Mammary epithelial cell (primary cell): Measurements from ENCODE around the gene NAA40.

Experiments
- EZH2 ChIP-seq: IDR thresholded peaks from 2 replicates; pipeline ENCODE4 v1.6.1; 2012; ENCODE audit warnings: low read length, inconsistent platforms, borderline replicate concordance
- TF ChIP-seq, protein P1 (sequence below), 2 donors: IDR thresholded peaks in 1 of 2; conservative IDR thresholded peaks in 1 of 2; 2 replicates each; pipeline ENCODE4 v1.5.1; 2011 to 2012; ENCODE audit warnings: inconsistent platforms in 2 of 2, low read length in 2 of 2, mild to moderate bottlenecking in 2 of 2, control low read depth in 1 of 2, low read depth in 1 of 2; ENCODE audit not compliant: insufficient read depth in 1 of 2; ENCODE audit errors: extremely low read depth in 1 of 2

DNA sequence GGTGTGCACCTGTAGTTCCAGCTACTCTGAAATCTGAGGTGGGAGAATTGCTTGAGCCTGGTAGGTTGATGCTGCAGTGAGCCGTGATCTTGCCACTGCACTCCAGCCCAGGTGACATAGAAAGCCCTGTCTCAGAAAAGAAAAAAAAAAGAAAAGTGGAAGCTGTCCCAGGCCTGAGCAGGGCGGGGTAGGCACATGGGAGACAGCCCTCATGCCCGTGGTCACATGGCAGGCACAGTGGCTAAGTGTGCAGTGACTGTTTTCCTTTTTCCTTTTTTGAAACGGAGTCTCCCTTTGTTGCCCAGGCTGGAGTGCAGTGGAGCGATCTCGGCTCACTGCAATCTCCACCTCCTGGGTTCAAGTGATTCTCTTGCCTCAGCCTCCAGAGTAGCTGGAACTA is 55.2 kb downstream of the NAA40 start:
- TF ChIP-seq, protein P1, sequence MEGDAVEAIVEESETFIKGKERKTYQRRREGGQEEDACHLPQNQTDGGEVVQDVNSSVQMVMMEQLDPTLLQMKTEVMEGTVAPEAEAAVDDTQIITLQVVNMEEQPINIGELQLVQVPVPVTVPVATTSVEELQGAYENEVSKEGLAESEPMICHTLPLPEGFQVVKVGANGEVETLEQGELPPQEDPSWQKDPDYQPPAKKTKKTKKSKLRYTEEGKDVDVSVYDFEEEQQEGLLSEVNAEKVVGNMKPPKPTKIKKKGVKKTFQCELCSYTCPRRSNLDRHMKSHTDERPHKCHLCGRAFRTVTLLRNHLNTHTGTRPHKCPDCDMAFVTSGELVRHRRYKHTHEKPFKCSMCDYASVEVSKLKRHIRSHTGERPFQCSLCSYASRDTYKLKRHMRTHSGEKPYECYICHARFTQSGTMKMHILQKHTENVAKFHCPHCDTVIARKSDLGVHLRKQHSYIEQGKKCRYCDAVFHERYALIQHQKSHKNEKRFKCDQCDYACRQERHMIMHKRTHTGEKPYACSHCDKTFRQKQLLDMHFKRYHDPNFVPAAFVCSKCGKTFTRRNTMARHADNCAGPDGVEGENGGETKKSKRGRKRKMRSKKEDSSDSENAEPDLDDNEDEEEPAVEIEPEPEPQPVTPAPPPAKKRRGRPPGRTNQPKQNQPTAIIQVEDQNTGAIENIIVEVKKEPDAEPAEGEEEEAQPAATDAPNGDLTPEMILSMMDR (conservative IDR thresholded peaks at IDR 0.05 in 1 of 2, IDR thresholded peaks at IDR 0.05 in 1 of 2; ENCODE audit: extremely low read depth in 1 of 2, insufficient read depth in 1 of 2, low read depth in 1 of 2, low read length in 2 of 2), result no peak
- no peak for TF ChIP-seq EZH2
